A549 (cell line): ENCODE data around the gene ITGA1. TPM values are rescaled to one million over a fixed set of nuclear protein-coding genes. Genes with fewer than 3 reads are reported as not detected.

ENCODE experiments used
- ATAC-seq, 2 experiments: fragments of 200-7000 bp in 1 of 2; fragments of >200 bp in 1 of 2; cut with Nextera tagmentation in 1 of 2; cut with Tn5 transposase in 1 of 2; 3 replicates each; pipeline versions ENCODE4 v1.8.0 to v1.9.1; 2018 to 2020; ENCODE audit warnings: mild to moderate bottlenecking in 1 of 2, moderate library complexity in 1 of 2
- CTCF ChIA-PET: fragments of 300-600 bp; sonication (Branson Sonifier 250); formaldehyde crosslinking; extraction: SDS; loops from one replicate; lab custom pipeline; 2021; ENCODE audit warnings: antibody characterized with exemption, inconsistent platforms; lab: Yijun Ruan, JAX
- POLR2A ChIA-PET: fragments of 350-600 bp; formaldehyde crosslinking; extraction: SDS; loops from one replicate; lab custom pipeline; 2021; ENCODE audit warnings: antibody characterized with exemption, inconsistent platforms; lab: Yijun Ruan, JAX
- DNase-seq, 2 experiments: peaks; one replicate each; pipeline versions ENCODE4 v3.0.0 to v3.0.0-alpha.2; 2011 to 2016; ENCODE audit warnings: low read depth in 1 of 2, low spot score in 1 of 2
- FAIRE-seq: peaks from 2 replicates; lab custom pipeline; 2011; peaks lifted over from hg19 to GRCh38; lab: Jason Lieb, UNC
- H3K27ac ChIP-seq, 2 experiments: fragments of >200 bp; sonication (Bioruptor Twin); formaldehyde crosslinking; 3 replicates each; pipeline ENCODE4 v1.5.1; 2016 to 2017
- H3K4me1 ChIP-seq: fragments of >200 bp; sonication (Bioruptor Twin); formaldehyde crosslinking; 3 replicates; pipeline ENCODE4 v1.6.1; 2016
- H3K4me2 ChIP-seq: fragments of >200 bp; sonication (Bioruptor Twin); formaldehyde crosslinking; 3 replicates; pipeline ENCODE4 v1.6.1; 2016
- H3K4me3 ChIP-seq: fragments of >200 bp; sonication (Bioruptor Twin); formaldehyde crosslinking; 3 replicates; pipeline ENCODE4 v1.5.1; 2016
- H3K9me3 ChIP-seq: fragments of >200 bp; sonication (Bioruptor Twin); formaldehyde crosslinking; 3 replicates; pipeline ENCODE4 v1.6.1; 2016
- ATOH8 ChIP-seq: fragments of 250-450 bp; sonication (Bioruptor Pico); IDR thresholded peaks from 2 replicates; pipeline ENCODE4 v1.5.0; 2020; ENCODE audit warnings: low read depth, mild to moderate bottlenecking, moderate library complexity
- BHLHE40 ChIP-seq: IDR thresholded peaks from 2 replicates; pipeline ENCODE4 v1.6.1; 2012; ENCODE audit warnings: low read depth, low read length, inconsistent platforms
- CBX2 ChIP-seq: fragments of 200-600 bp; sonication (generic); IDR thresholded peaks from 2 replicates; pipeline ENCODE4 v1.6.1; 2016; ENCODE audit warnings: low read depth, mild to moderate bottlenecking, borderline replicate concordance
- CEBPB ChIP-seq, 2 experiments: fragments of >200 bp in 1 of 2; sonication (Bioruptor Twin) in 1 of 2; formaldehyde crosslinking in 1 of 2; IDR thresholded peaks; 2 replicates each; pipeline ENCODE4 v1.6.1; 2012 to 2016
- CHD2 ChIP-seq: fragments of 150-350 bp; IDR thresholded peaks from 2 replicates; pipeline ENCODE4 v1.6.1; 2014; ENCODE audit warnings: low read length; ENCODE audit not compliant: partially characterized antibody
- CTCF ChIP-seq: fragments of >200 bp; sonication (Bioruptor Twin); formaldehyde crosslinking; IDR thresholded peaks from 3 replicates; pipeline ENCODE4 v1.5.1; 2016
- EHF ChIP-seq: fragments of 250-450 bp; sonication (Bioruptor Pico); IDR thresholded peaks from 2 replicates; pipeline ENCODE4 v1.5.0; 2020; ENCODE audit warnings: mild to moderate bottlenecking
- ELK1 ChIP-seq: fragments of 150-350 bp; IDR thresholded peaks from 2 replicates; pipeline ENCODE4 v1.6.1; 2014; ENCODE audit warnings: low read depth, mild to moderate bottlenecking, low read length
- EP300 ChIP-seq, 2 experiments: fragments of >200 bp; sonication (Bioruptor Twin); formaldehyde crosslinking; IDR thresholded peaks; 2 replicates in 1 of 2; 3 replicates in 1 of 2; pipeline ENCODE4 v1.6.1; 2016 to 2017
- FOSB ChIP-seq: fragments of 250-450 bp; sonication (Bioruptor Pico); IDR thresholded peaks from 2 replicates; pipeline ENCODE4 v1.5.0; 2020; ENCODE audit warnings: mild to moderate bottlenecking, moderate library complexity
- FOSL2 ChIP-seq, 2 experiments: fragments of 450-650 bp in 1 of 2; fragments of >200 bp in 1 of 2; sonication (Bioruptor Twin) in 1 of 2; formaldehyde crosslinking; IDR thresholded peaks; 2 replicates each; pipeline versions ENCODE4 v1.5.0 to v1.6.1; 2016 to 2020; ENCODE audit warnings: mild to moderate bottlenecking in 1 of 2, moderate library complexity in 1 of 2
- GATA3 ChIP-seq: IDR thresholded peaks from 2 replicates; pipeline ENCODE4 v1.6.1; 2012; ENCODE audit warnings: borderline replicate concordance
- HES2 ChIP-seq: fragments of >200 bp; sonication (Bioruptor Twin); formaldehyde crosslinking; IDR thresholded peaks from 2 replicates; pipeline ENCODE4 v1.6.1; 2016
- HMGXB4 ChIP-seq: fragments of 250-450 bp; sonication (Bioruptor Pico); IDR thresholded peaks from 2 replicates; pipeline ENCODE4 v1.5.0; 2021; ENCODE audit warnings: mild to moderate bottlenecking, moderate library complexity, borderline replicate concordance
- HOXB13 ChIP-seq: fragments of 250-450 bp; sonication (Bioruptor Pico); IDR thresholded peaks from 2 replicates; pipeline ENCODE4 v1.5.0; 2020; ENCODE audit warnings: low read depth, mild to moderate bottlenecking, moderate library complexity
- HOXB5 ChIP-seq: fragments of 250-450 bp; sonication (Bioruptor Pico); IDR thresholded peaks from 2 replicates; pipeline ENCODE4 v1.5.0; 2020; ENCODE audit warnings: mild to moderate bottlenecking, moderate library complexity
- KDM1A ChIP-seq: fragments of 200-600 bp; sonication (generic); IDR thresholded peaks from 2 replicates; pipeline ENCODE4 v1.6.1; 2016; ENCODE audit warnings: low read depth, mild to moderate bottlenecking
- NFE2L2 ChIP-seq: fragments of 150-350 bp; conservative IDR thresholded peaks from 2 replicates; pipeline ENCODE4 v1.6.1; 2014; ENCODE audit warnings: low read length
- PHF8 ChIP-seq: fragments of 200-600 bp; sonication (generic); IDR thresholded peaks from 2 replicates; pipeline ENCODE4 v1.6.1; 2016; ENCODE audit warnings: low read depth, mild to moderate bottlenecking, antibody characterized with exemption, moderate library complexity, borderline replicate concordance
- POLR2AphosphoS2 ChIP-seq: conservative IDR thresholded peaks from 2 replicates; pipeline ENCODE4 v1.6.1; 2012; ENCODE audit warnings: low read length, improper control_type of control experiment, inconsistent platforms
- RFX5 ChIP-seq: fragments of 450-650 bp; IDR thresholded peaks from 2 replicates; pipeline ENCODE4 v1.7.1; 2014; ENCODE audit warnings: antibody characterized with exemption, mild to moderate bottlenecking, moderate library complexity
- SMC3 ChIP-seq: fragments of >200 bp; sonication (Bioruptor Twin); formaldehyde crosslinking; IDR thresholded peaks from 3 replicates; pipeline ENCODE4 v1.6.1; 2018; ENCODE audit warnings: inconsistent platforms
- TP53 ChIP-seq: fragments of 250-450 bp; sonication (Bioruptor Pico); IDR thresholded peaks from 2 replicates; pipeline ENCODE4 v1.5.0; 2021; ENCODE audit warnings: mild to moderate bottlenecking, moderate library complexity
- ZFP36 ChIP-seq: fragments of 450-650 bp; IDR thresholded peaks from 2 replicates; pipeline ENCODE4 v1.6.1; 2014; ENCODE audit warnings: borderline replicate concordance; ENCODE audit not compliant: partially characterized antibody
- ZNF302 ChIP-seq: fragments of 250-450 bp; sonication (Bioruptor Pico); IDR thresholded peaks from 2 replicates; pipeline ENCODE4 v1.9.0; 2021; ENCODE audit warnings: inconsistent platforms, mild to moderate bottlenecking, moderate library complexity
- ZSCAN20 ChIP-seq: fragments of 250-450 bp; sonication (Bioruptor Pico); IDR thresholded peaks from 2 replicates; pipeline ENCODE4 v1.8.0; 2022; ENCODE audit warnings: mild to moderate bottlenecking, moderate library complexity
- WGBS: methylation state at CpG from one replicate; pipeline ENCODE4 v1.1.6; 2017; ENCODE audit errors: missing lambda C conversion rate; 5-methylcytosine and 5-hydroxymethylcytosine counted together
- polyA plus RNA-seq, 4 experiments: library from polyadenylated mRNA; depleted of rRNA in 3 of 4; stranded (reverse); fragments of >200 nt; fragmentation: RNase III in 1 of 4; extraction: RNeasy Plus Mini Kit Qiagen cat#74134 plus additional on column Dnase treatment in 1 of 4; gene quantifications; 2 replicates in 3 of 4; 3 replicates in 1 of 4; pipeline ENCODE4 v1.2.3, GENCODE V29; 2011 to 2017

ITGA1 gene
- polyA plus RNA-seq, 2 of the 4 experiments (the other 2 are of a cell fraction) = 1.5 to 5.5 TPM

GRCh38 chr5:52773342-52773741, 14.4 kb upstream of the ITGA1 start:
- H3K27ac ChIP-seq = no peak overlapping the region
- WGBS = 78% methylated on average over 2 of the region's 2 CpGs
- no peak for TF ChIP-seq POLR2AphosphoS2
- no peak for TF ChIP-seq CHD2
- no peak for TF ChIP-seq CBX2
- TF ChIP-seq ELK1 = no peak
- no peak for TF ChIP-seq SMC3
- TF ChIP-seq CTCF = no peak
- no peak for TF ChIP-seq FOSL2 (IDR thresholded peaks at IDR 0.05)
- TF ChIP-seq FOSL2 (CRISPR knock-in tag; IDR thresholded peaks at IDR 0.05) = no peak
- no peak for TF ChIP-seq PHF8
- no peak overlapping the region for H3K4me3 ChIP-seq
- no peak for DNase-seq
- no peak for ATAC-seq
- FAIRE-seq = no peak
- no peaks in the 10 kb centered on the region for H3K9me3 ChIP-seq
- H3K4me1 ChIP-seq = no peaks in the 10 kb centered on the region
- CTCF ChIA-PET = no interaction called here
- POLR2A ChIA-PET = no interaction called here
- no peak overlapping the region for H3K4me2 ChIP-seq

- TF ChIP-seq NFE2L2 (no peak), TP53 (CRISPR knock-in tag) (no peak), HOXB13 (no peak), RFX5 (no peak), HOXB5 (CRISPR knock-in tag) (no peak), ZSCAN20 (CRISPR knock-in tag) (no peak), ZFP36 (no peak), EP300 (IDR thresholded peaks at IDR 0.05) (no peak), HES2 (no peak), POLR2AphosphoS2 (no peak), ELK1 (no peak), KDM1A (no peak), EHF (CRISPR knock-in tag) (no peak), CEBPB (IDR thresholded peaks at IDR 0.05) (no peak), ZNF302 (CRISPR knock-in tag) (no peak), BHLHE40 (no peak), ATOH8 (CRISPR knock-in tag) (no peak), GATA3 (no peak), HMGXB4 (CRISPR knock-in tag) (no peak), FOSB (no peak)
- no peak overlapping the region for H3K4me3 ChIP-seq
- ATAC-seq (no peak; a peak in 1 of 6 replicates), FAIRE-seq (no peak), DNase-seq (no peak)
- H3K4me2 ChIP-seq = no peak overlapping the region
- POLR2A ChIA-PET = no interaction called here
- CTCF ChIA-PET = no interaction called here
- WGBS = 30% methylated on average over 5 of the region's 5 CpGs
- H3K27ac ChIP-seq = no peak overlapping the region
- H3K9me3 ChIP-seq = no peaks in the 10 kb centered on the region
- no peaks in the 10 kb centered on the region for H3K4me1 ChIP-seq
These were observed 13.7 kb upstream of the ITGA1 start for GRCh38 chr5:52774005-52774410.
